Measurements from ENCODE around the gene MRPS6. TPM values are rescaled to one million over a fixed set of nuclear protein-coding genes. Genes with fewer than 3 reads are reported as not detected.

MRPS6 gene
- total RNA-seq, 1 experiment from 2014 or later, result 32.8 TPM

- no peak overlapping the region for H3K9ac ChIP-seq (ENCODE audit: low read length)
- no peaks in the 10 kb centered on the region for H4K20me1 ChIP-seq (ENCODE audit: low read length)
- H2AFZ ChIP-seq (ENCODE audit: low read length), result no peak overlapping the region
- peaks cover 8% of the 10 kb centered on the region; the same call in 1 of the 2 replicates for H3K9me3 ChIP-seq (ENCODE audit: low read length)
- DNase-seq (no peak), ATAC-seq (no peak)
- H3K27me3 ChIP-seq (ENCODE audit: low read length), result no peaks in the 10 kb centered on the region
- H3K4me1 ChIP-seq (ENCODE audit: insufficient read depth, low read length), result peaks cover 3% of the 10 kb centered on the region; the same call in 1 of the 2 replicates
- TF ChIP-seq CTCF (conservative IDR thresholded peaks at IDR 0.05; ENCODE audit: low read depth, low read length) (no peak), EZH2phosphoT487 (IDR thresholded peaks at IDR 0.05; ENCODE audit: borderline replicate concordance, low read length) (no peak), EZH2 (IDR thresholded peaks at IDR 0.05; ENCODE audit: low read length, unreplicated experiment) (no peak)
- CTCF ChIA-PET, result no interaction called here
- BruUV-seq (replicated peaks), result no TSS peak
- intact Hi-C loops (cut with micrococcal nuclease), result no loop called here
- no peaks in the 10 kb centered on the region for H3K9me2 ChIP-seq (replicated peaks; ENCODE audit: low read length)
- POLR2A ChIA-PET (ENCODE audit: unreplicated experiment), result no interaction called here
- no peak overlapping the region for H3K4me2 ChIP-seq (ENCODE audit: low read length)
- H3K27ac ChIP-seq (ENCODE audit: low read length), result no peak overlapping the region
- no peaks in the 10 kb centered on the region for H3K36me3 ChIP-seq (ENCODE audit: low read depth, low read length)
- no peak overlapping the region for H3K4me3 ChIP-seq (ENCODE audit: low read length)
- no peaks in the 10 kb centered on the region for H3K79me2 ChIP-seq (ENCODE audit: low read length)
- no peaks in the 10 kb centered on the region for H3F3A ChIP-seq (ENCODE audit: low read length, unreplicated experiment)
Observed at GRCh38 chr21:34027721-34028461, 45.5 kb upstream of the MRPS6 start.

- ATAC-seq (peak; percentile 37; the same call in 1 of the 2 replicates), DNase-seq (peak; percentile 31)
- Histone ChIP-seq H3K9me2 (replicated peaks; ENCODE audit: low read length) (no peaks in the 10 kb centered on the region), H3K79me2 (ENCODE audit: low read length) (no peaks in the 10 kb centered on the region), H2AFZ (ENCODE audit: low read length) (no peak overlapping the region), H3K9ac (ENCODE audit: low read length) (no peak overlapping the region), H3K4me2 (ENCODE audit: low read length) (no peak overlapping the region), H3K9me3 (ENCODE audit: low read length) (peaks cover 8% of the 10 kb centered on the region; the same call in 1 of the 2 replicates), H3K4me3 (ENCODE audit: low read length) (no peak overlapping the region), H3K36me3 (ENCODE audit: low read depth, low read length) (no peaks in the 10 kb centered on the region), H3K27ac (ENCODE audit: low read length) (no peak overlapping the region), H3F3A (ENCODE audit: low read length, unreplicated experiment) (no peaks in the 10 kb centered on the region), H3K4me1 (ENCODE audit: insufficient read depth, low read length) (no peaks in the 10 kb centered on the region), H4K20me1 (ENCODE audit: low read length) (no peaks in the 10 kb centered on the region), H3K27me3 (ENCODE audit: low read length) (no peaks in the 10 kb centered on the region)
- ChIA-PET POLR2A (ENCODE audit: unreplicated experiment) (no interaction called here), CTCF (no interaction called here)
- intact Hi-C loops (cut with micrococcal nuclease), result no loop called here
- no peak for TF ChIP-seq EZH2 (IDR thresholded peaks at IDR 0.05; ENCODE audit: low read length, unreplicated experiment)
- TF ChIP-seq CTCF (conservative IDR thresholded peaks at IDR 0.05; ENCODE audit: low read depth, low read length), result no peak
- TF ChIP-seq EZH2phosphoT487 (IDR thresholded peaks at IDR 0.05; ENCODE audit: borderline replicate concordance, low read length), result no peak
- BruUV-seq (replicated peaks), result no TSS peak
Observed at GRCh38 chr21:34029743-34030528, 43.4 kb upstream of the MRPS6 start.

Measured in PC-3 (cell line).